H9 (cell line): Measurements from ENCODE around the gene RFC4. TPM values are rescaled to one million over a fixed set of nuclear protein-coding genes. Genes with fewer than 3 reads are reported as not detected.
A peak's percentile ranks its signal among the peaks of the same experiment; 100 is the strongest.

Experiments
- DNase-seq: peaks from one replicate; pipeline ENCODE4 v3.0.0-alpha.2; 2017
- H2AFZ ChIP-seq: one replicate; pipeline ENCODE4 v1.6.1; 2013; ENCODE audit warnings: mild to moderate bottlenecking, low read length, control low read depth, moderate library complexity
- H2AK5ac ChIP-seq: 2 replicates; pipeline ENCODE4 v1.6.1; 2013; ENCODE audit warnings: low read length, control low read depth, mixed read lengths; ENCODE audit not compliant: insufficient read length
- H2BK120ac ChIP-seq: one replicate; pipeline ENCODE4 v1.6.1; 2013; ENCODE audit warnings: low read depth, mild to moderate bottlenecking, low read length, control low read depth, inconsistent platforms; ENCODE audit not compliant: poor library complexity, severe bottlenecking
- H2BK12ac ChIP-seq: 2 replicates; pipeline ENCODE4 v1.6.1; 2013; ENCODE audit warnings: low read length, control low read depth, mixed read lengths, low read depth; ENCODE audit not compliant: insufficient read length
- H2BK15ac ChIP-seq: 2 replicates; pipeline ENCODE4 v1.6.1; 2013; ENCODE audit warnings: low read depth, low read length, control low read depth
- H2BK20ac ChIP-seq: one replicate; pipeline ENCODE4 v1.6.1; 2013; ENCODE audit warnings: low read depth, mild to moderate bottlenecking, low read length, control low read depth, inconsistent platforms; ENCODE audit not compliant: poor library complexity, severe bottlenecking
- H2BK5ac ChIP-seq: 2 replicates; pipeline ENCODE4 v1.6.1; 2013; ENCODE audit warnings: low read length, control low read depth, mixed read lengths; ENCODE audit not compliant: insufficient read length
- H3K14ac ChIP-seq: 2 replicates; pipeline ENCODE4 v1.6.1; 2013; ENCODE audit warnings: low read length, control low read depth; ENCODE audit not compliant: insufficient read depth
- H3K18ac ChIP-seq: 2 replicates; pipeline ENCODE4 v1.6.1; 2013; ENCODE audit warnings: low read depth, mild to moderate bottlenecking, mixed read lengths, low read length, control low read depth; ENCODE audit not compliant: insufficient read length
- H3K23ac ChIP-seq: 2 replicates; pipeline ENCODE4 v1.6.1; 2013; ENCODE audit warnings: low read length, control low read depth, mixed read lengths, low read depth; ENCODE audit not compliant: insufficient read length
- H3K23me2 ChIP-seq: 2 replicates; pipeline ENCODE4 v1.6.1; 2013; ENCODE audit warnings: low read depth, mild to moderate bottlenecking, mixed read lengths, low read length, control low read depth; ENCODE audit not compliant: insufficient read length, poor library complexity, severe bottlenecking
- H3K27ac ChIP-seq: 2 replicates; pipeline ENCODE4 v1.5.1; 2013; ENCODE audit warnings: low read length, control low read depth, mixed read lengths, low read depth; ENCODE audit not compliant: insufficient read length
- H3K27me3 ChIP-seq: 2 replicates; pipeline ENCODE4 v1.6.1; 2013; ENCODE audit warnings: low read length, control low read depth, inconsistent platforms; ENCODE audit not compliant: insufficient read depth
- H3K4ac ChIP-seq: 2 replicates; pipeline ENCODE4 v1.6.1; 2013; ENCODE audit warnings: low read depth, mild to moderate bottlenecking, control low read depth, inconsistent platforms, low read length, moderate library complexity
- H3K4me1 ChIP-seq: 2 replicates; pipeline ENCODE4 v1.6.1; 2013; ENCODE audit warnings: low read length, control low read depth, inconsistent platforms; ENCODE audit not compliant: insufficient read depth
- H3K4me2 ChIP-seq: 2 replicates; pipeline ENCODE4 v1.6.1; 2013; ENCODE audit warnings: low read length, control low read depth, mixed read lengths; ENCODE audit not compliant: insufficient read length, insufficient read depth
- H3K56ac ChIP-seq: 2 replicates; pipeline ENCODE4 v1.6.1; 2013; ENCODE audit warnings: low read depth, mild to moderate bottlenecking, mixed read lengths, low read length, control low read depth; ENCODE audit not compliant: insufficient read length
- H3K79me1 ChIP-seq: 2 replicates; pipeline ENCODE4 v1.6.1; 2013; ENCODE audit warnings: low read depth, mild to moderate bottlenecking, moderate library complexity, low read length, control low read depth, inconsistent platforms; ENCODE audit not compliant: insufficient read depth, poor library complexity, severe bottlenecking
- H3K79me2 ChIP-seq: 2 replicates; pipeline ENCODE4 v1.6.1; 2013; ENCODE audit warnings: low read length, control low read depth, inconsistent platforms; ENCODE audit not compliant: insufficient read depth
- H3K9ac ChIP-seq: 2 replicates; pipeline ENCODE4 v1.6.1; 2013; ENCODE audit warnings: low read length, control low read depth, mixed read lengths; ENCODE audit not compliant: insufficient read length; ENCODE audit errors: extremely low read depth
- H3K9me3 ChIP-seq: one replicate; pipeline ENCODE4 v1.6.1; 2013; ENCODE audit warnings: low read depth, low read length, inconsistent platforms; ENCODE audit not compliant: control insufficient read depth
- H3T11ph ChIP-seq: one replicate; pipeline ENCODE4 v1.6.1; 2013; ENCODE audit warnings: mild to moderate bottlenecking, low read length, control low read depth, inconsistent platforms
- H4K20me1 ChIP-seq: one replicate; pipeline ENCODE4 v1.6.1; 2013; ENCODE audit not compliant: control insufficient read depth, insufficient read length, insufficient read depth
- H4K5ac ChIP-seq: 2 replicates; pipeline ENCODE4 v1.6.1; 2013; ENCODE audit warnings: low read depth, mild to moderate bottlenecking, mixed read lengths, low read length, control low read depth; ENCODE audit not compliant: insufficient read length
- H4K8ac ChIP-seq: replicated peaks from 2 replicates; pipeline ENCODE4 v1.6.1; 2013; ENCODE audit warnings: low read length, control low read depth, mixed read lengths, low read depth; ENCODE audit not compliant: insufficient read length
- H4K91ac ChIP-seq: 2 replicates; pipeline ENCODE4 v1.6.1; 2013; ENCODE audit warnings: low read depth, mild to moderate bottlenecking, moderate library complexity, mixed read lengths, low read length, control low read depth; ENCODE audit not compliant: insufficient read length
- H3K27ac Mint-ChIP-seq, 3 experiments: 2 replicates in 2 of 3; 3 replicates in 1 of 3; pipeline ENCODE4 v1.8.0; 2020 to 2021; ENCODE audit warnings: mixed read lengths in 3 of 3, mild to moderate bottlenecking in 1 of 3, moderate library complexity in 1 of 3
- H3K27me3 Mint-ChIP-seq: 2 replicates; pipeline ENCODE4 v1.8.0; 2021; ENCODE audit warnings: low read depth, mild to moderate bottlenecking, moderate library complexity, mixed read lengths
- H3K36me3 Mint-ChIP-seq, 3 experiments: 2 replicates in 2 of 3; 3 replicates in 1 of 3; pipeline ENCODE4 v1.8.0; 2020 to 2021; ENCODE audit warnings: low read depth in 3 of 3, mixed read lengths in 3 of 3; ENCODE audit not compliant: insufficient read depth in 1 of 3
- H3K4me1 Mint-ChIP-seq, 2 experiments: 2 replicates each; pipeline ENCODE4 v1.8.0; 2020; ENCODE audit warnings: mixed read lengths in 2 of 2
- H3K4me3 Mint-ChIP-seq, 2 experiments: 2 replicates in 1 of 2; 3 replicates in 1 of 2; pipeline ENCODE4 v1.8.0; 2020 to 2021; ENCODE audit warnings: mild to moderate bottlenecking in 2 of 2, mixed read lengths in 2 of 2, moderate library complexity in 1 of 2
- H3K9me3 Mint-ChIP-seq, 2 experiments: 2 replicates in 1 of 2; 3 replicates in 1 of 2; pipeline ENCODE4 v1.8.0; 2020; ENCODE audit warnings: mild to moderate bottlenecking in 2 of 2, mixed read lengths in 2 of 2, moderate library complexity in 1 of 2
- CTCF ChIP-seq: fragments of 200-600 bp; sonication (generic); conservative IDR thresholded peaks from 3 replicates; pipeline ENCODE4 v1.8.0; 2021; ENCODE audit warnings: antibody characterized with exemption, mild to moderate bottlenecking
- WGBS: extraction: QIAGEN DNeasy Blood & Tissue Kit; methylation state at CpG from one replicate; pipeline ENCODE4 v1.1.7; 2013; ENCODE audit warnings: missing lambda C conversion rate, low lambda C conversion rate, mixed read lengths; ENCODE audit not compliant: insufficient read length; ENCODE audit errors: extremely low coverage; 5-methylcytosine and 5-hydroxymethylcytosine counted together
- total RNA-seq: library from RNA; stranded (reverse); gene quantifications from 2 replicates; pipeline ENCODE4 v1.2.1, GENCODE V29; 2021

RFC4 gene
- total RNA-seq, 1 experiment from 2014 or later, result 108 TPM

GRCh38 chr3:186775999-186776398 is 30.3 kb downstream of the RFC4 start:
- H3K27me3 ChIP-seq, result no peaks in the 10 kb centered on the region
- no CpG with 5 or more reads among the region's 8 CpGs for WGBS
- no peak overlapping the region for H4K5ac ChIP-seq
- no peak overlapping the region for H3K56ac ChIP-seq
- Mint-ChIP-seq H3K4me1 (peaks cover 18 to 22% of the 10 kb centered on the region in 2 experiments), H3K4me3 (peak overlapping the region in 1 of 2 experiments; percentile 31; a peak in 3 of 5 replicates), H3K9me3 (peaks cover 0 to 4% of the 10 kb centered on the region in 2 experiments; a peak in 3 of 5 replicates), H3K27me3 (peaks cover 42% of the 10 kb centered on the region), H3K36me3 (no peaks in the 10 kb centered on the region; a peak in 1 of 7 replicates), H3K27ac (peak overlapping the region in 2 of 3 experiments; percentile 66 to 84; a peak in 3 of 7 replicates)
- H3K4ac ChIP-seq, result no peak overlapping the region
- H2BK5ac ChIP-seq, result no peak overlapping the region
- H2BK20ac ChIP-seq, result no peak overlapping the region
- DNase-seq, result peak; percentile 83
- no peaks in the 10 kb centered on the region for H3K79me1 ChIP-seq
- H4K8ac ChIP-seq, result no peak overlapping the region
- no peaks in the 10 kb centered on the region for H4K20me1 ChIP-seq
- H3T11ph ChIP-seq, result no peak overlapping the region
- peak; percentile 32; the same call in 1 of the 3 replicates for TF ChIP-seq CTCF
- no peak overlapping the region for H3K23ac ChIP-seq
- H2AFZ ChIP-seq, result no peak overlapping the region
- no peaks in the 10 kb centered on the region for H3K9me3 ChIP-seq
- no peaks in the 10 kb centered on the region for H3K23me2 ChIP-seq
- H2BK120ac ChIP-seq, result no peak overlapping the region
- no peak overlapping the region for H2BK12ac ChIP-seq
- no peaks in the 10 kb centered on the region for H3K79me2 ChIP-seq
- no peak overlapping the region for H2BK15ac ChIP-seq
- no peak overlapping the region for H3K9ac ChIP-seq
- H2AK5ac ChIP-seq, result no peak overlapping the region
- no peak overlapping the region for H3K4me2 ChIP-seq
- H3K18ac ChIP-seq, result no peak overlapping the region
- H4K91ac ChIP-seq, result no peak overlapping the region
- no peak overlapping the region for H3K14ac ChIP-seq
- H3K27ac ChIP-seq, result no peak overlapping the region
- peaks cover 4% of the 10 kb centered on the region; the same call in 1 of the 2 replicates for H3K4me1 ChIP-seq
